Liver (tissue), 9 donors: ENCODE data around the gene UBE2V1. TPM values are rescaled to one million over a fixed set of nuclear protein-coding genes. Genes with fewer than 3 reads are reported as not detected.

Source experiments
- DNase-seq: peaks from one replicate; pipeline ENCODE4 v3.0.0-alpha.2; 2017; ENCODE audit warnings: low spot score
- H3K27ac ChIP-seq, 2 donors: one replicate each; pipeline ENCODE4 v1.7.0; 2013; ENCODE audit warnings: inconsistent platforms in 2 of 2, low read length in 2 of 2, control low read depth in 1 of 2, low read depth in 1 of 2, mild to moderate bottlenecking in 1 of 2
- H3K27me3 ChIP-seq, 4 donors: one replicate each; pipeline versions ENCODE4 v1.6.1 to v1.7.0; 2013; ENCODE audit warnings: low read length in 3 of 4, inconsistent platforms in 1 of 4, mild to moderate bottlenecking in 1 of 4, moderate library complexity in 1 of 4; ENCODE audit not compliant: control insufficient read depth in 4 of 4, insufficient read depth in 4 of 4
- H3K36me3 ChIP-seq, 4 donors: one replicate each; pipeline versions ENCODE4 v1.6.1 to v1.7.0; 2013; ENCODE audit warnings: low read length in 3 of 4, mild to moderate bottlenecking in 3 of 4, low read depth in 1 of 4, moderate library complexity in 1 of 4; ENCODE audit not compliant: control insufficient read depth in 4 of 4, insufficient read depth in 3 of 4
- H3K4me1 ChIP-seq, 4 donors: one replicate each; pipeline versions ENCODE4 v1.6.1 to v1.7.0; 2013; ENCODE audit warnings: low read length in 3 of 4, mild to moderate bottlenecking in 3 of 4, moderate library complexity in 1 of 4; ENCODE audit not compliant: control insufficient read depth in 4 of 4, insufficient read depth in 4 of 4
- H3K4me3 ChIP-seq, 3 donors: one replicate each; pipeline versions ENCODE4 v1.6.1 to v1.7.0; 2013; ENCODE audit warnings: low read length in 3 of 3, control low read depth in 1 of 3, low read depth in 1 of 3, mild to moderate bottlenecking in 1 of 3
- H3K9ac ChIP-seq, 2 donors: one replicate each; pipeline ENCODE4 v1.7.0; 2013; ENCODE audit warnings: low read length in 2 of 2, mild to moderate bottlenecking in 2 of 2, moderate library complexity in 2 of 2, control low read depth in 1 of 2, low read depth in 1 of 2
- H3K9me3 ChIP-seq, 4 donors: one replicate each; pipeline versions ENCODE4 v1.6.1 to v1.7.0; 2013; ENCODE audit warnings: low read length in 3 of 4; ENCODE audit not compliant: control insufficient read depth in 4 of 4
- ATF3 ChIP-seq: IDR thresholded peaks from 2 replicates; pipeline ENCODE4 v1.6.1; 2016; ENCODE audit warnings: antibody characterized with exemption
- CTCF ChIP-seq: fragments of 150-350 bp; IDR thresholded peaks from 2 replicates; pipeline ENCODE4 v1.5.1; 2017; ENCODE audit warnings: improper control_type of control experiment, low read depth, low read length; ENCODE audit not compliant: missing input control
- EGR1 ChIP-seq, 2 donors: IDR thresholded peaks; 2 replicates each; pipeline ENCODE4 v1.6.1; 2016 to 2018; ENCODE audit warnings: antibody characterized with exemption in 2 of 2, low read depth in 2 of 2
- FOXA1 ChIP-seq: IDR thresholded peaks from 2 replicates; pipeline ENCODE4 v1.6.1; 2016; ENCODE audit warnings: antibody characterized with exemption
- FOXA2 ChIP-seq: IDR thresholded peaks from 2 replicates; pipeline ENCODE4 v1.6.1; 2016; ENCODE audit warnings: antibody characterized with exemption
- GABPA ChIP-seq, 2 donors: IDR thresholded peaks in 1 of 2; conservative IDR thresholded peaks in 1 of 2; 2 replicates each; pipeline ENCODE4 v1.6.1; 2016; ENCODE audit warnings: antibody characterized with exemption in 2 of 2, mild to moderate bottlenecking in 1 of 2, moderate library complexity in 1 of 2
- HNF4A ChIP-seq, 2 donors: conservative IDR thresholded peaks; 2 replicates each; pipeline ENCODE4 v1.6.1; 2016; ENCODE audit warnings: antibody characterized with exemption in 2 of 2, mild to moderate bottlenecking in 2 of 2
- HNF4G ChIP-seq: IDR thresholded peaks from 2 replicates; pipeline ENCODE4 v1.6.1; 2016; ENCODE audit warnings: antibody characterized with exemption
- JUND ChIP-seq, 2 donors: IDR thresholded peaks; 2 replicates each; pipeline ENCODE4 v1.6.1; 2016; ENCODE audit warnings: antibody characterized with exemption in 2 of 2
- MAX ChIP-seq: IDR thresholded peaks from 2 replicates; pipeline ENCODE4 v1.6.1; 2016; ENCODE audit warnings: antibody characterized with exemption
- NR2F2 ChIP-seq: IDR thresholded peaks from 2 replicates; pipeline ENCODE4 v1.6.1; 2016; ENCODE audit warnings: antibody characterized with exemption
- RAD21 ChIP-seq, 2 donors: IDR thresholded peaks; 2 replicates each; pipeline ENCODE4 v1.6.1; 2016; ENCODE audit warnings: antibody characterized with exemption in 2 of 2, mild to moderate bottlenecking in 2 of 2
- REST ChIP-seq: IDR thresholded peaks from 2 replicates; pipeline ENCODE4 v1.6.1; 2016; ENCODE audit warnings: antibody characterized with exemption, mild to moderate bottlenecking
- RXRA ChIP-seq, 2 donors: IDR thresholded peaks; 2 replicates each; pipeline ENCODE4 v1.6.1; 2017 to 2018; ENCODE audit warnings: antibody characterized with exemption in 2 of 2, mild to moderate bottlenecking in 1 of 2
- SP1 ChIP-seq: IDR thresholded peaks from 2 replicates; pipeline ENCODE4 v1.6.1; 2018; ENCODE audit warnings: antibody characterized with exemption, mild to moderate bottlenecking
- TAF1 ChIP-seq: conservative IDR thresholded peaks from 2 replicates; pipeline ENCODE4 v1.6.1; 2016; ENCODE audit warnings: antibody characterized with exemption, mild to moderate bottlenecking
- YY1 ChIP-seq: IDR thresholded peaks from 2 replicates; pipeline ENCODE4 v1.6.1; 2016; ENCODE audit warnings: antibody characterized with exemption, mild to moderate bottlenecking
- ZBTB33 ChIP-seq: IDR thresholded peaks from 2 replicates; pipeline ENCODE4 v1.6.1; 2016; ENCODE audit warnings: antibody characterized with exemption
- WGBS: extraction: QIAGEN DNeasy Blood & Tissue Kit; methylation state at CpG from one replicate; pipeline ENCODE4 v1.1.7; 2013; 5-methylcytosine and 5-hydroxymethylcytosine counted together
- polyA plus RNA-seq, 2 donors: library from polyadenylated mRNA; stranded (reverse) in 1 of 2; unstranded in 1 of 2; fragments of 200-250 nt in 1 of 2; fragments of >200 nt in 1 of 2; fragmentation: Nextera tagmentation in 1 of 2; extraction: Ambion mirVana in 1 of 2; gene quantifications; one replicate each; pipeline versions ENCODE4 v1.2.1 to v1.2.3, GENCODE V29; 2013 to 2015
- total RNA-seq, 2 donors: library from RNA; depleted of rRNA; stranded (reverse); fragments of >200 nt; gene quantifications; one replicate each; pipeline ENCODE4 v1.2.3, GENCODE V29; 2014
- donor health status: healthy.
- donor health status: healthy.
- donor health status: healthy.
- donor health status: healthy.
- donor health status: healthy.

Gene UBE2V1
- total and polyA plus RNA-seq, 4 donors = 27.9 to 53.0 (median 34.2) TPM

- Histone ChIP-seq H3K36me3 (peaks cover 4 to 9% (median 7%) of the 10 kb centered on the region in 4 donors), H3K9me3 (no peaks in the 10 kb centered on the region), H3K4me1 (peaks cover 7 to 28% (median 12%) of the 10 kb centered on the region in 4 donors), H3K27ac (no peak overlapping the region), H3K4me3 (no peak overlapping the region), H3K9ac (no peak overlapping the region), H3K27me3 (no peaks in the 10 kb centered on the region)
- WGBS = 96% methylated on average over 6 of the region's 6 CpGs
- no peak for TF ChIP-seq YY1
- no peak for TF ChIP-seq CTCF
- TF ChIP-seq REST = no peak
- no peak for TF ChIP-seq JUND (IDR thresholded peaks at IDR 0.05)
- no peak for TF ChIP-seq EGR1 (IDR thresholded peaks at IDR 0.05; ENCODE audit: low read depth in 2 of 2)
- TF ChIP-seq HNF4G = no peak
- no peak for TF ChIP-seq HNF4A (conservative IDR thresholded peaks at IDR 0.05)
- no peak for TF ChIP-seq RAD21 (IDR thresholded peaks at IDR 0.05)
- no peak for TF ChIP-seq ATF3
- no peak for TF ChIP-seq SP1
- no peak for TF ChIP-seq NR2F2
- no peak for TF ChIP-seq MAX
- TF ChIP-seq FOXA1 = no peak
- TF ChIP-seq TAF1 = no peak
- no peak for TF ChIP-seq FOXA2
- no peak for TF ChIP-seq RXRA (IDR thresholded peaks at IDR 0.05)
- no peak for TF ChIP-seq GABPA (IDR thresholded peaks at IDR 0.05 in 1 of 2, conservative IDR thresholded peaks at IDR 0.05 in 1 of 2)
- no peak for DNase-seq
Observed at GRCh38 chr20:50145566-50145965, 32.6 kb upstream of the UBE2V1 start.

GRCh38 chr20:50144362-50144761, 31.4 kb upstream of the UBE2V1 start:
- no peak for DNase-seq
- 27% methylated on average over 4 of the region's 4 CpGs for WGBS
- Histone ChIP-seq H3K4me3 (no peak overlapping the region), H3K36me3 (peaks cover 4 to 9% (median 7%) of the 10 kb centered on the region in 4 donors), H3K9ac (no peak overlapping the region), H3K4me1 (peaks cover 8 to 29% (median 13%) of the 10 kb centered on the region in 4 donors), H3K27me3 (no peaks in the 10 kb centered on the region), H3K27ac (peak overlapping the region; percentile 48 to 68), H3K9me3 (no peaks in the 10 kb centered on the region)
- peak; percentile 92 for TF ChIP-seq YY1
- TF ChIP-seq RAD21 (IDR thresholded peaks at IDR 0.05) = peak; percentile 25 to 49
- peak in 1 of 2 donors; percentile 43 for TF ChIP-seq GABPA (IDR thresholded peaks at IDR 0.05 in 1 of 2, conservative IDR thresholded peaks at IDR 0.05 in 1 of 2)
- TF ChIP-seq FOXA1 = peak; percentile 36
- TF ChIP-seq REST = peak; percentile 52
- TF ChIP-seq ZBTB33 = no peak
- peak in 1 of 2 donors; percentile 34 for TF ChIP-seq EGR1 (IDR thresholded peaks at IDR 0.05; ENCODE audit: low read depth in 2 of 2)
- peak in 1 of 2 donors; percentile 86 for TF ChIP-seq JUND (IDR thresholded peaks at IDR 0.05)
- TF ChIP-seq TAF1 = no peak
- peak; percentile 55 for TF ChIP-seq FOXA2
- TF ChIP-seq ATF3 = peak; percentile 21
- TF ChIP-seq SP1 = peak; percentile 63
- TF ChIP-seq HNF4G = no peak
